ENCODE results near the gene PCDHA5. TPM values are rescaled to one million over a fixed set of nuclear protein-coding genes. Genes with fewer than 3 reads are reported as not detected.
"Not testable (repeated sequence)": the region's sequence is repeated elsewhere in the genome, so short reads cannot be mapped to it uniquely, and the experiment has no call there.

PCDHA5 gene
- total RNA-seq, 1 donor from 2014 or later: not detected

DNA sequence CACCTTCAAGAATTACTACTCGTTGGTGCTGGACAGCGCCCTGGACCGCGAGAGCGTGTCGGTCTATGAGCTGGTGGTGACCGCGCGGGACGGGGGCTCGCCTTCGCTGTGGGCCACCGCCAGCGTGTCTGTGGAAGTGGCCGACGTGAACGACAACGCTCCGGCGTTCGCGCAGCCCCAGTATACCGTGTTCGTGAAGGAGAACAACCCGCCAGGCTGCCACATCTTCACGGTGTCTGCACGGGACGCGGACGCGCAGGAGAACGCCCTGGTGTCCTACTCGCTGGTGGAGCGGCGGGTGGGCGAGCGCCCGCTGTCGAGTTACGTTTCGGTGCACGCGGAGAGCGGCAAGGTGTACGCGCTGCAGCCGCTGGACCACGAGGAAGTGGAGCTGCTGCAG lies 1.6 kb downstream of the PCDHA5 start:
- not testable (repeated sequence) for ATAC-seq; DNase-seq (ENCODE audit: low spot score)

DNA sequence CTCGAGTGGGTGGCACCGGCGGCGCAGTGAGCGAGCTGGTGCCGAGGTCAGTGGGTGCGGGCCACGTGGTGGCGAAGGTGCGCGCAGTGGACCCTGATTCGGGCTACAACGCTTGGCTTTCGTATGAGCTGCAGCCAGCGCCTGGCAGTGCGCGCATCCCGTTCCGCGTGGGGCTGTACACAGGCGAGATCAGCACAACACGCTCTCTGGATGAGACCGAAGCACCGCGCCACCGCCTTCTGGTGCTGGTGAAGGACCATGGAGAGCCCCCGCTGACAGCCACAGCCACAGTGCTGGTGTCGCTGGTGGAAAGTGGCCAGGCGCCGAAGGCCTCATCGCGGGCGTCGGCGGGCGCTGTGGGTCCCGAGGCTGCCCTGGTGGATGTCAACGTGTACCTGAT lies 2.1 kb downstream of the PCDHA5 start:
- DNase-seq (ENCODE audit: low spot score): no peak
- ATAC-seq: no peak

DNA sequence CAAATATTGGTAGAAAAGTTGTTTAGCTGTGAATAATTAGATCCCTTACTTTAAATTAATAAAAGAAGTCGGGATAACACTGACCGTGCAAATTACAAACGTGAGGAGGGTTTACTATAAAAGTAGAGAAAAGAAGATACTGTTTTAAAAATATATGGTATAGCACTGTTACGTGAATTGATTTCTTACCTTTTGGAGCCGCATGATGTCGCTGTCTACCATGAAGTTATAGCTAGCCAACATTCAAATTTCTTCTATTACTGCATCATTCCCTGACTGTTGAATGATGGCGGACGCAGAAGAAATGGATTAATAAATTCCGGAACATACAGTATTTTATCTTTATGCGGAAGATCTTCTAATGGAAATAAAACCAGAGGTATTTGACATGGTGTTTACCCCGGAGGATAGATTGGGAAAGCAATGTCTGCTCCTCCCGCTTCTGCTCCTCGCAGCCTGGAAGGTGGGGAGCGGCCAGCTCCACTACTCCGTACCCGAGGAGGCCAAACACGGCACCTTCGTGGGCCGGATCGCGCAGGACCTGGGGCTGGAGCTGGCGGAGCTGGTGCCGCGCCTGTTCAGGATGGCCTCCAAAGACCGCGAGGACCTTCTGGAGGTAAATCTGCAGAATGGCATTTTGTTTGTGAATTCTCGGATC lies 6.4 kb downstream of the PCDHA5 start, which contains the start of gene PCDHA6:
TSS of gene PCDHA6 (plus strand) at position 257 of the 658 bp plus-strand sequence. CDS start at position 389, 132 bp downstream.
- DNase-seq (ENCODE audit: low spot score) (no peak), ATAC-seq (no peak)

DNA sequence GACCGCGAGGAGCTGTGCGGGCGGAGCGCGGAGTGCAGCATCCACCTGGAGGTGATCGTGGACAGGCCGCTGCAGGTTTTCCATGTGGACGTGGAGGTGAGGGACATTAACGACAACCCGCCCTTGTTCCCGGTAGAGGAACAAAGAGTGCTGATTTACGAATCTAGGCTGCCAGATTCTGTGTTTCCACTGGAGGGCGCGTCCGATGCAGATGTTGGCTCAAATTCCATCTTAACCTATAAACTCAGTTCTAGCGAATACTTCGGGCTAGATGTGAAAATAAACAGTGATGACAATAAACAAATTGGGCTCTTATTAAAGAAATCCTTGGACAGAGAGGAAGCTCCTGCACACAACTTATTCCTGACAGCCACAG lies 6.9 kb downstream of the PCDHA5 start:
- ATAC-seq (no peak), DNase-seq (ENCODE audit: low spot score) (no peak)

DNA sequence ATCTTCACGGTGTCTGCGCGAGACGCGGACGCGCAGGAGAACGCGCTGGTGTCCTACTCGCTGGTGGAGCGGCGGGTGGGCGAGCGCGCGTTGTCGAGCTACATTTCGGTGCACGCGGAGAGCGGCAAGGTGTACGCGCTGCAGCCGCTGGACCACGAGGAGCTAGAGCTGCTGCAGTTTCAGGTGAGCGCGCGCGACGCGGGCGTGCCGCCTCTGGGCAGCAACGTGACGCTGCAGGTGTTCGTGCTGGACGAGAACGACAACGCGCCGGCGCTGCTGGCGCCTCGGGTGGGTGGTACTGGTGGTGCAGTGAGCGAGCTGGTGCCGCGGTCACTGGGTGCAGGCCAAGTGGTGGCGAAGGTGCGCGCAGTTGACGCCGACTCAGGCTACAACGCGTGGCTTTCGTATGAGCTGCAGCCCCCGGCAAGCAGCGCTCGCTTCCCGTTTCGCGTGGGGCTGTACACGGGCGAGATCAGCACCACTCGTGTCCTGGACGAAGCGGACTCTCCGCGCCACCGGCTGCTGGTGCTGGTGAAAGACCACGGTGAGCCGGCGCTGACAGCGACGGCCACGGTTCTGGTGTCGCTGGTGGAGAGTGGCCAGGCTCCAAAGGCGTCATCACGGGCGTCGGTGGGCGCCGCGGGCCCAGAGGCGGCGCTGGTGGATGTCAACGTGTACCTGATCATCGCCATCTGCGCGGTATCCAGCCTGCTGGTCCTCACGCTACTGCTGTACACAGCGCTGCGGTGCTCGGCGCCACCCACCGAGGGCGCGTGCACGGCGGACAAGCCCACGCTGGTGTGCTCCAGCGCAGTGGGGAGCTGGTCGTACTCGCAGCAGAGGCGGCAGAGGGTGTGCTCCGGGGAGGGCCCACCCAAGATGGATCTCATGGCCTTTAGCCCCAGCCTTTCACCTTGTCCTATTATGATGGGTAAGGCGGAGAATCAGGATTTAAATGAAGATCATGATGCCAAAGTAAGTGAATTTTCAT lies 8.4 kb downstream of the PCDHA5 start:
- not testable (repeated sequence) for ATAC-seq; DNase-seq (ENCODE audit: low spot score)

DNA sequence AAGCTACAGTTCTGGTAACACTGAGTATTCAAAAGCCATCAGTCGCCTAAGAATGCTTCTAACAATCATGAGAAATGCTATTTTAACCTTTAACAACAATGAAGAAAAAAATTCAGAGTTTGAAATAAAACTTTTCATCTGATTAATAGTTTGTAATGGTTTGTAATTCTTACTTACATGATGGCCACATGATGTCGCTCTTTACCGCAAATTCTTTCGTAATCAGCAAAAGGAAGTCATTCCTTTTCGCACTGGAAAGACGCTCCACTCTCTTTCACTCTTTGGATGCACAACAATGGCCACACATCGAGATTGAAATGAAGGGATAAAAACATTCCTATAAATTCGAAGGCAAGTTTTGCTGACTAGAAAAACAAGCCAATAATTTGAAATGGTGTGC lies 12.6 kb downstream of the PCDHA5 start, which contains the start of gene PCDHA7:
TSS of gene PCDHA7 (plus strand) at position 277 of the 400 bp plus-strand sequence. CDS start at position 392, 115 bp downstream.
- DNase-seq (ENCODE audit: low spot score) (no peak), ATAC-seq (no peak)

DNA sequence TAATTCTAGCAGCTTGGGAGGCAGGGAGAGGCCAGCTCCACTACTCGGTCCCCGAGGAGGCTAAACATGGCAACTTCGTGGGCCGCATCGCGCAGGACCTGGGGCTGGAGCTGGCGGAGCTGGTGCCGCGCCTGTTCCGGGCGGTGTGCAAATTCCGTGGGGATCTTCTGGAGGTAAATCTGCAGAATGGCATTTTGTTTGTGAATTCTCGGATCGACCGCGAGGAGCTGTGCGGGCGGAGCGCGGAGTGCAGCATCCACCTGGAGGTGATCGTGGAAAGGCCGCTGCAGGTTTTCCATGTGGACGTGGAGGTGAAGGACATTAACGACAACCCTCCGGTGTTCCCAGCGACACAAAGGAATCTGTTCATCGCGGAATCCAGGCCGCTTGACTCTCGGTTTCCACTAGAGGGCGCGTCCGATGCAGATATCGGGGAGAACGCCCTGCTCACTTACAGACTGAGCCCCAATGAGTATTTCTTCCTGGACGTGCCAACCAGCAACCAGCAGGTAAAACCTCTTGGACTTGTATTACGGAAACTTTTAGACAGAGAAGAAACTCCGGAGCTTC lies 13.1 kb downstream of the PCDHA5 start:
- DNase-seq (ENCODE audit: low spot score); ATAC-seq: not testable (repeated sequence)

DNA sequence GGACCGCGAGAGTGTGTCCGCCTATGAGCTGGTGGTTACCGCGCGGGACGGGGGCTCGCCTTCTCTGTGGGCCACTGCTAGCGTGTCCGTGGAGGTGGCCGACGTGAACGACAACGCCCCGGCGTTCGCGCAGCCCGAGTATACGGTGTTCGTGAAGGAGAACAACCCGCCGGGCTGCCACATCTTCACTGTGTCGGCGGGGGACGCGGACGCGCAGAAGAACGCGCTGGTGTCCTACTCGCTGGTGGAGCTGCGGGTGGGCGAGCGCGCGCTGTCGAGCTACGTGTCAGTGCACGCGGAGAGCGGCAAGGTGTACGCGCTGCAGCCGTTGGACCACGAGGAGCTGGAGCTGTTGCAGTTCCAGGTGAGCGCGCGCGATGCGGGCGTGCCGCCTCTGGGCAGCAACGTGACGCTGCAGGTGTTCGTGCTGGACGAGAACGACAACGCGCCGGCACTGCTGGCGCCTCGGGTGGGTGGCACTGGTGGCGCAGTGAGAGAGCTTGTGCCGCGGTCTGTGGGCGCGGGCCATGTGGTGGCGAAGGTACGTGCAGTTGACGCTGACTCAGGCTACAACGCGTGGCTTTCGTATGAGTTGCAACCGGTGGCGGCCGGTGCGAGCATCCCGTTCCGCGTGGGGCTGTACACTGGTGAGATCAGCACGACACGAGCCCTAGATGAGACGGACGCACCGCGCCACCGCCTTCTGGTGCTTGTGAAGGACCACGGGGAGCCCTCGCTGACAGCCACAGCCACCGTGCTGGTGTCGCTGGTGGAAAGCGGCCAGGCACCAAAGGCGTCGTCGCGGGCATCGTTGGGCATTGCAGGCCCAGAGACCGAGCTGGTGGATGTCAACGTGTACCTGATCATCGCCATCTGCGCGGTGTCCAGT lies 14.5 kb downstream of the PCDHA5 start:
- DNase-seq (ENCODE audit: low spot score) (no peak), ATAC-seq (no peak)

DNA sequence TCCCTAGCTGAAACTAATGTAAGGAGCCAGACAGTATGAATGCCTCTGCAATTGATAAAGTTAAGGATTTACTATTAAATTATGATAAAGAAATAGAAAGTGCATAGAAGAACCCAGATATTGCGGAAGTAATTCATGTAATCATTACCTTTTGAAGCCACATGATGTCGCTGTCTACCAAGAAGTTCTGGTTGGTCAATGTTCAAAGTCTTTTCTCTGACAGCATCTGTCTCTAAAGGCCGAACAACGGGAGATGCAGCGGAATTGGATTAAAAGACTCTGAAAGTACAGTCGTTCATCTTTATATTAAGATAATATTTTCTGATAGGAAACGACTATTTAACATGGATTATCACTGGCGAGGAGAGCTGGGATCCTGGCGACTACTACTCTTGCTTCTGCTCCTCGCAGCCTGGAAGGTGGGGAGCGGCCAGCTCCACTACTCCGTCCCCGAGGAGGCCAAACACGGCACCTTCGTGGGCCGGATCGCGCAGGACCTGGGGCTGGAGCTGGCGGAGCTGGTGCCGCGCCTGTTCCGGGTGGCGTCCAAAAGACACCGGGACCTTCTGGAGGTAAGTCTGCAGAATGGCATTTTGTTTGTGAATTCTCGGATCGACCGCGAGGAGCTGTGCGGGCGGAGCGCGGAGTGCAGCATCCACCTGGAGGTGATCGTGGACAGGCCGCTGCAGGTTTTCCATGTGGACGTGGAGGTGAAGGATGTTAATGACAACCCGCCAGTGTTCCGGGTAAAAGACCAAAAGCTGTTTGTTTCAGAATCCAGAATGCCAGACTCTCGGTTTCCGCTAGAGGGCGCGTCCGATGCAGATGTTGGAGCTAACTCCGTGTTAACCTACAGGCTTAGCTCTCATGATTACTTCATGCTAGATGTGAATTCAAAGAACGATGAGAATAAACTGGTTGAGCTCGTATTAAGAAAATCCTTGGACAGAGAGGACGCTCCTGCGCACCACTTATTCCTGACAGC lies 19.9 kb downstream of the PCDHA5 start, which contains the start of gene PCDHA8:
TSS of gene PCDHA8 (plus strand) at position 210 of the 985 bp plus-strand sequence. CDS start at position 345, 135 bp downstream.
- ATAC-seq (no peak), DNase-seq (ENCODE audit: low spot score) (no peak)

DNA sequence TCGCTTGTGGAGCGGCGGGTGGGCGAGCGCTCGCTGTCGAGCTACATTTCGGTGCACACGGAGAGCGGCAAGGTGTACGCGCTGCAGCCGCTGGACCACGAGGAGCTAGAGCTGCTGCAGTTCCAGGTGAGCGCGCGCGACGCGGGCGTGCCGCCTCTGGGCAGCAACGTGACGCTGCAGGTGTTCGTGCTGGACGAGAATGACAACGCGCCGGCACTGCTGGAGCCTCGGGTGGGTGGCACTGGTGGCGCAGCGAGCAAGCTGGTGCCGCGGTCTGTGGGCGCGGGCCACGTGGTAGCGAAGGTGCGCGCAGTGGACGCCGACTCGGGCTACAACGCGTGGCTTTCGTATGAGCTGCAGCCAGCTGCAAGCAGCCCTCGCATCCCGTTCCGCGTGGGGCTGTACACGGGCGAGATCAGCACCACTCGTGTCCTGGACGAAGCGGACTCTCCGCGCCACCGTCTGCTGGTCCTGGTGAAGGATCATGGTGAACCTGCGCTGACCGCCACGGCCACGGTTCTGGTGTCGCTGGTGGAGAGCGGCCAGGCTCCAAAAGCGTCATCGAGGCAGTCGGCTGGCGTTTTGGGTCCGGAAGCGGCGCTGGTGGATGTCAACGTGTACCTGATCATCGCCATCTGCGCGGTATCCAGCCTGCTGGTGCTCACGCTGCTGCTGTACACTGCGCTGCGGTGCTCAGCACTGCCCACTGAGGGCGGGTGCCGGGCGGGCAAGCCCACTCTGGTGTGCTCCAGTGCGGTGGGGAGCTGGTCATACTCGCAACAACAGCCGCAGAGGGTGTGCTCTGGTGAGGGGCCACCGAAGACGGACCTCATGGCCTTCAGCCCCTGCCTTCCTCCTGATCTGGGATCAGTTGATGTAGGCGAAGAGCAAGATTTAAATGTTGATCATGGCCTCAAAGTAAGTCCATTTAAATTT lies 21.7 kb downstream of the PCDHA5 start:
- ATAC-seq: no peak

DNA sequence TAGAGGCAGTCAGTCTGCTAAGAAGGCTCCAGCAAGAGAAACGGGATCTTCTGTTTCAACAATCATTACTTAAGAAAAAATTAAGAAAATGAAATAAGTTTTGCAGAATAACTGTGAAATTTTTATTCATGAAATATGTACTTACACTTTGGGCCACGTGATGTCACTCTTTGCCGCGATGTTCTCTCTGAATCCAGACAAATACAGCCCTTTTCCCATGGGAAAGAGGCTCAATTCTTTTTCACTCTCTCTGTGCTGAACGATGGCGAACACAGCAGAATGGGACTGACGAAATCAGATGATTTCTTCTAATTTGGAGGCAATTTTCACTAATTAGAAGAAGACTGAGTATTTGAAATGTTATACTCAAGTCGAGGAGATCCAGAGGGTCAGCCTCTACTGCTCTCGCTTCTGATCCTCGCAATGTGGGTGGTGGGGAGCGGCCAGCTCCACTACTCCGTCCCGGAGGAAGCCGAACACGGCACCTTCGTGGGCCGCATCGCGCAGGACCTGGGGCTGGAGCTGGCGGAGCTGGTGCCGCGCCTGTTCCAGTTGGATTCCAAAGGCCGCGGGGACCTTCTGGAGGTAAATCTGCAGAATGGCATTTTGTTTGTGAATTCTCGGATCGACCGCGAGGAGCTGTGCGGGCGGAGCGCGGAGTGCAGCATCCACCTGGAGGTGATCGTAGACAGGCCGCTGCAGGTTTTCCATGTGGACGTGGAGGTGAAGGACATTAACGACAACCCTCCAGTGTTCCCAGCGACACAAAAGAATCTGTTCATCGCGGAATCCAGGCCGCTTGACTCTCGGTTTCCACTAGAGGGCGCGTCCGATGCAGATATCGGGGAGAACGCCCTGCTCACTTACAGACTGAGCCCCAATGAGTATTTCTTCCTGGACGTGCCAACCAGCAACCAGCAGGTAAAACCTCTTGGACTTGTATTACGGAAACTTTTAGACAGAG lies 27.0 kb downstream of the PCDHA5 start, which contains the start of gene PCDHA9:
TSS of gene PCDHA9 (plus strand) at position 244 of the 964 bp plus-strand sequence. CDS start at position 358, 114 bp downstream.
- not testable (repeated sequence) for DNase-seq (ENCODE audit: low spot score); ATAC-seq

More for the DNA sequence above, 21.7 kb downstream of the PCDHA5 start:
- no peak for DNase-seq (ENCODE audit: low spot score)

DNA sequence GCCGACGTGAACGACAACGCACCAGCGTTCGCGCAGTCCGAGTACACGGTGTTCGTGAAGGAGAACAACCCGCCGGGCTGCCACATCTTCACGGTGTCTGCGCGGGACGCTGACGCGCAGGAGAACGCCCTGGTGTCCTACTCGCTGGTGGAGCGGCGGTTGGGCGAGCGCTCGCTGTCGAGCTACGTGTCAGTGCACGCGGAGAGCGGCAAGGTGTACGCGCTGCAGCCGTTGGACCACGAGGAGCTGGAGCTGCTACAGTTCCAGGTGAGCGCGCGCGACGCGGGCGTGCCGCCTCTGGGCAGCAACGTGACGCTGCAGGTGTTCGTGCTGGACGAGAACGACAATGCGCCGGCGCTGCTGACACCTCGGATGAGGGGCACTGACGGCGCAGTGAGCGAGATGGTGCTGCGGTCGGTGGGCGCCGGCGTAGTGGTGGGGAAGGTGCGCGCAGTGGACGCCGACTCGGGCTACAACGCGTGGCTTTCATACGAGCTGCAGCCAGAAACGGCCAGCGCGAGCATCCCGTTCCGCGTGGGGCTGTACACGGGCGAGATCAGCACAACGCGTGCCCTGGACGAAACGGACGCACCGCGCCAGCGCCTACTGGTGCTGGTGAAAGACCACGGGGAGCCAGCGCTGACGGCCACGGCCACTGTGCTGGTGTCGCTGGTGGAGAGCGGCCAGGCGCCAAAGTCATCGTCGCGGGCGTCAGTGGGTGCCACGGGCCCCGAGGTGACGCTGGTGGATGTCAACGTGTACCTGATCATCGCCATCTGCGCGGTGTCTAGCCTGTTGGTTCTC lies 28.6 kb downstream of the PCDHA5 start:
- DNase-seq (ENCODE audit: low spot score); ATAC-seq: not testable (repeated sequence)

DNA sequence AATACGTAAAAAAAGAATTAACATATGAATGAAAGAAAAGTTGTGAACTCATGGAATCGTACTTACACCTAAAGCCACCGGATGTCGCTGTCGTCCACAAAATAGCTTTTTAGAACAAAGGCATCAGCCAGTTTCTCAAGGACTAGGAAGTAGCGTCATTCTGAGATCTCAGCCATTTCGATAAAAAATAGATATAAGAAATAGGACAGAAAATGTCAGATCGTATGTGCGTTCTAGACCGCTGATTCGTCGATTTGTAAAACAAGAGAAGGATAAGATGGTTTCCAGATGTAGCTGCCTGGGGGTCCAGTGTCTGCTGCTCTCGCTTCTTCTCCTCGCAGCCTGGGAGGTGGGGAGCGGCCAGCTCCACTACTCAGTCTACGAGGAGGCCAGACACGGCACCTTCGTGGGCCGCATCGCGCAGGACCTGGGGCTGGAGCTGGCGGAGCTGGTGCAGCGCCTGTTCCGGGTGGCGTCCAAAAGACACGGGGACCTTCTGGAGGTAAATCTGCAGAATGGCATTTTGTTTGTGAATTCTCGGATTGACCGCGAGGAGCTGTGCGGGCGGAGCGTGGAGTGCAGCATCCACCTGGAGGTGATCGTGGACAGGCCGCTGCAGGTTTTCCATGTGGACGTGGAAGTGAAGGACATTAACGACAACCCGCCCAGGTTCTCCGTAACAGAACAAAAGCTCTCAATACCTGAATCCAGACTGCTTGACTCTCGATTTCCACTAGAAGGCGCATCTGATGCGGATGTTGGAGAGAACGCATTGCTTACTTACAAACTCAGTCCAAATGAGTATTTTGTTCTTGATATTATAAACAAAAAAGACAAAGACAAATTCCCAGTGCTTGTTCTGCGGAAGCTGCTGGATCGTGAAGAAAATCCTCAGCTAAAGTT lies 34.6 kb downstream of the PCDHA5 start, which contains the start of gene PCDHA10:
TSS of gene PCDHA10 (plus strand) at position 126 of the 903 bp plus-strand sequence. CDS start at position 278, 152 bp downstream.
- no peak for ATAC-seq
- no peak for DNase-seq (ENCODE audit: low spot score)
